Kidney (tissue), 14 donors: ENCODE measurements around the gene HIP1R. TPM values are rescaled to one million over a fixed set of nuclear protein-coding genes. Genes with fewer than 3 reads are reported as not detected.
A peak's percentile ranks its signal among the peaks of the same experiment; 100 is the strongest.

Source experiments
- DNase-seq, 5 donors: peaks; one replicate each; pipeline ENCODE4 v3.0.0-alpha.2; 2013 to 2020
- FAIRE-seq: peaks from 2 replicates; lab custom pipeline; 2012; peaks lifted over from hg19 to GRCh38; lab: Jason Lieb, UNC
- H3K27ac ChIP-seq, 2 donors: one replicate each; pipeline ENCODE4 v1.7.0; 2013; ENCODE audit warnings: low read depth in 2 of 2, low read length in 2 of 2, inconsistent platforms in 1 of 2
- H3K27me3 ChIP-seq: one replicate; pipeline ENCODE4 v1.7.1; 2013; ENCODE audit warnings: low read length, inconsistent platforms; ENCODE audit not compliant: control insufficient read depth, insufficient read depth
- H3K36me3 ChIP-seq, 3 donors: one replicate each; pipeline versions ENCODE4 v1.7.0 to v1.7.1; 2013; ENCODE audit warnings: low read length in 3 of 3, control low read depth in 1 of 3, inconsistent platforms in 1 of 3; ENCODE audit not compliant: insufficient read depth in 3 of 3, control insufficient read depth in 2 of 3
- H3K4me1 ChIP-seq, 3 donors: one replicate each; pipeline versions ENCODE4 v1.7.0 to v1.7.1; 2013; ENCODE audit warnings: low read length in 3 of 3, inconsistent platforms in 1 of 3, low read depth in 1 of 3; ENCODE audit not compliant: control insufficient read depth in 2 of 3, insufficient read depth in 2 of 3
- H3K4me3 ChIP-seq, 3 donors: one replicate each; pipeline versions ENCODE4 v1.7.0 to v1.8.1; 2013; ENCODE audit warnings: low read length in 3 of 3, control low read depth in 1 of 3, inconsistent platforms in 1 of 3
- H3K9ac ChIP-seq, 3 donors: one replicate each; pipeline versions ENCODE4 v1.7.0 to v1.7.1; 2013; ENCODE audit warnings: low read length in 3 of 3, control low read depth in 1 of 3, inconsistent platforms in 1 of 3
- H3K9me3 ChIP-seq, 3 donors: one replicate each; pipeline versions ENCODE4 v1.7.0 to v1.7.1; 2013; ENCODE audit warnings: low read length in 3 of 3, control low read depth in 1 of 3, inconsistent platforms in 1 of 3; ENCODE audit not compliant: control insufficient read depth in 2 of 3, insufficient read depth in 1 of 3
- CTCF ChIP-seq: IDR thresholded peaks from 3 replicates; pipeline ENCODE4 v1.5.1; 2012; ENCODE audit warnings: mild to moderate bottlenecking, moderate library complexity, borderline replicate concordance; ENCODE audit not compliant: insufficient read depth; ENCODE audit errors: extremely low read depth
- intact Hi-C: fragments of 100-400 bp; cut with DNase I; formaldehyde crosslinking; loops from one replicate; pipeline ENCODE4 v1.11.1; 2022
- polyA plus RNA-seq: library from polyadenylated mRNA; stranded (reverse); fragments of 350-450 nt; fragmentation: Illumina TruSeq; extraction: RNeasy Lipid Tissue Mini Kit (QIAGEN cat#74804); gene quantifications from one replicate; pipeline ENCODE4 v1.2.3, GENCODE V29; 2014; ENCODE audit warnings: low read depth, low replicate concordance; ENCODE audit not compliant: insufficient read depth
- total RNA-seq: library from RNA; stranded (reverse); fragmentation: NEBNext Ultra II Directional; extraction: Animal tissue kit (Norgen Biotek cat#: 25700); gene quantifications from one replicate; pipeline ENCODE4 v1.2.1, GENCODE V29; 2021
- donor health status: control.
- donor health status: control.
- donor health status: control.
- donor health status: control.
- donor health status: control.
- donor health status: DM: yes; HTN: yes; CAD: no.
- donor health status: Normal renal cell carcinoma (clear cell type).

HIP1R gene
- total and polyA plus RNA-seq, 2 donors from 2014 or later = 39.4 to 87.8 TPM

- FAIRE-seq = no peak
- Histone ChIP-seq H3K9me3 (no peaks in the 10 kb centered on the region), H3K36me3 (no peaks in the 10 kb centered on the region), H3K9ac (peak within 1 kb of the TSS; percentile 86 to 99 (median 99)), H3K4me1 (peaks cover 2 to 32% (median 23%) of the 10 kb centered on the region in 3 donors), H3K4me3 (peak within 1 kb of the TSS; percentile 84 to 95 (median 85)), H3K27ac (peak within 1 kb of the TSS; percentile 79 to 92), H3K27me3 (no peaks in the 10 kb centered on the region)
- peak; percentile 89 to 94 (median 94) for DNase-seq
- no peak for TF ChIP-seq CTCF
- intact Hi-C loops = no loop called here
These were observed 60.7 kb downstream of the HIP1R start, which contains the start of gene VPS37B for GRCh38 chr12:122895704-122896636. TSS of gene VPS37B (minus strand) at chr12:122896124. CDS start at chr12:122896062, 62 bp downstream.

- intact Hi-C loops = no loop called here
- H3K9me3 ChIP-seq = no peaks in the 10 kb centered on the region
- FAIRE-seq = no peak
- no peaks in the 10 kb centered on the region for H3K27me3 ChIP-seq
- H3K36me3 ChIP-seq = no peaks in the 10 kb centered on the region
- H3K4me3 ChIP-seq = no peak overlapping the region
- H3K4me1 ChIP-seq = peaks cover 2 to 28% (median 16%) of the 10 kb centered on the region in 3 donors
- peak overlapping the region in 1 of 2 donors; percentile 92 for H3K27ac ChIP-seq
- DNase-seq = peak in 1 of 5 donors; percentile 21
- TF ChIP-seq CTCF = no peak
- peak overlapping the region in 1 of 3 donors; percentile 99 for H3K9ac ChIP-seq
These were observed 61.4 kb downstream of the HIP1R start for GRCh38 chr12:122896662-122897061.

- intact Hi-C loops = no loop called here
- no peak overlapping the region for H3K4me3 ChIP-seq
- DNase-seq (no peak), FAIRE-seq (no peak)
- no peaks in the 10 kb centered on the region for H3K27me3 ChIP-seq
- H3K9ac ChIP-seq = no peak overlapping the region
- peaks cover 0 to 13% (median 7%) of the 10 kb centered on the region in 3 donors for H3K4me1 ChIP-seq
- H3K36me3 ChIP-seq = no peaks in the 10 kb centered on the region
- H3K9me3 ChIP-seq = no peaks in the 10 kb centered on the region
- H3K27ac ChIP-seq = no peak overlapping the region
- TF ChIP-seq CTCF = no peak
These were observed 64.6 kb downstream of the HIP1R start for GRCh38 chr12:122899887-122900286.
